ENCODE data around the gene OR7G1. TPM values are rescaled to one million over a fixed set of nuclear protein-coding genes. Genes with fewer than 3 reads are reported as not detected.

The OR7G1 gene
- total and polyA plus RNA-seq, 10 of the 15 experiments (the other 5 are each of a cell fraction or from before 2014, with no cell fraction given) = not detected

DNA sequence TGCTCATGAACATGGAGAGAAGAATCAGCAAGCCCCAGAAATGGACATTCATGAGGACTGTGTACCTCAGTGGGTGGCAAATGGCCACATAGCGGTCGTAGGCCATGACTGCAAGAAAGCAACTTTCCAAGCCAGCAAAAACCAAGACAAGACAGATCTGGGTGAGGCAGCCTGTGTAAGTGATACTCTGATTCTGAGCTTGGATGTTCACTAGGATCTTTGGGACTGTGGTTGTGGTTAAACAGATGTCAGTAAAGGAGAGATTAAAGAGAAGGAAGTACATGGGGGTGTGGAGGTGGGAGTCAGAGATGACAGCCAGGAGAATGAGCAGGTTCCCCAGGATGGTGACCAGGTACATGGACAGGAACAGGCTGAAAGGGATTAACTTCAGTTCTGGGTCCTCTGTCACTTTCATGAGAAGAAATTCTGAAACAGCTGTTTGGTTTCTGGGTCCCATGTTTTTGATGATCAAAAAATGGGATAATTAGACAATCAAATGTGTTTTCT is at the start of gene OR7G1 (continued):
- TF ChIP-seq, protein P1, sequence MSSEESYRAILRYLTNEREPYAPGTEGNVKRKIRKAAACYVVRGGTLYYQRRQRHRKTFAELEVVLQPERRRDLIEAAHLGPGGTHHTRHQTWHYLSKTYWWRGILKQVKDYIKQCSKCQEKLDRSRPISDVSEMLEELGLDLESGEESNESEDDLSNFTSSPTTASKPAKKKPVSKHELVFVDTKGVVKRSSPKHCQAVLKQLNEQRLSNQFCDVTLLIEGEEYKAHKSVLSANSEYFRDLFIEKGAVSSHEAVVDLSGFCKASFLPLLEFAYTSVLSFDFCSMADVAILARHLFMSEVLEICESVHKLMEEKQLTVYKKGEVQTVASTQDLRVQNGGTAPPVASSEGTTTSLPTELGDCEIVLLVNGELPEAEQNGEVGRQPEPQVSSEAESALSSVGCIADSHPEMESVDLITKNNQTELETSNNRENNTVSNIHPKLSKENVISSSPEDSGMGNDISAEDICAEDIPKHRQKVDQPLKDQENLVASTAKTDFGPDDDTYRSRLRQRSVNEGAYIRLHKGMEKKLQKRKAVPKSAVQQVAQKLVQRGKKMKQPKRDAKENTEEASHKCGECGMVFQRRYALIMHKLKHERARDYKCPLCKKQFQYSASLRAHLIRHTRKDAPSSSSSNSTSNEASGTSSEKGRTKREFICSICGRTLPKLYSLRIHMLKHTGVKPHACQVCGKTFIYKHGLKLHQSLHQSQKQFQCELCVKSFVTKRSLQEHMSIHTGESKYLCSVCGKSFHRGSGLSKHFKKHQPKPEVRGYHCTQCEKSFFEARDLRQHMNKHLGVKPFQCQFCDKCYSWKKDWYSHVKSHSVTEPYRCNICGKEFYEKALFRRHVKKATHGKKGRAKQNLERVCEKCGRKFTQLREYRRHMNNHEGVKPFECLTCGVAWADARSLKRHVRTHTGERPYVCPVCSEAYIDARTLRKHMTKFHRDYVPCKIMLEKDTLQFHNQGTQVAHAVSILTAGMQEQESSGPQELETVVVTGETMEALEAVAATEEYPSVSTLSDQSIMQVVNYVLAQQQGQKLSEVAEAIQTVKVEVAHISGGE (CRISPR knock-in tag; IDR thresholded peaks at IDR 0.05) = no peak
- TF ChIP-seq ZNF622 (IDR thresholded peaks at IDR 0.05) (no peak), FOXK2 (IDR thresholded peaks at IDR 0.05) (no peak), CREB1 (IDR thresholded peaks at IDR 0.05; ENCODE audit: low read depth) (no peak), SPI1 (IDR thresholded peaks at IDR 0.05; ENCODE audit: borderline replicate concordance, insufficient read depth, low read depth, low read length) (no peak), POLR2A (IDR thresholded peaks at IDR 0.05; ENCODE audit: low read depth, low read length) (no peak)
- TF ChIP-seq, protein P2, sequence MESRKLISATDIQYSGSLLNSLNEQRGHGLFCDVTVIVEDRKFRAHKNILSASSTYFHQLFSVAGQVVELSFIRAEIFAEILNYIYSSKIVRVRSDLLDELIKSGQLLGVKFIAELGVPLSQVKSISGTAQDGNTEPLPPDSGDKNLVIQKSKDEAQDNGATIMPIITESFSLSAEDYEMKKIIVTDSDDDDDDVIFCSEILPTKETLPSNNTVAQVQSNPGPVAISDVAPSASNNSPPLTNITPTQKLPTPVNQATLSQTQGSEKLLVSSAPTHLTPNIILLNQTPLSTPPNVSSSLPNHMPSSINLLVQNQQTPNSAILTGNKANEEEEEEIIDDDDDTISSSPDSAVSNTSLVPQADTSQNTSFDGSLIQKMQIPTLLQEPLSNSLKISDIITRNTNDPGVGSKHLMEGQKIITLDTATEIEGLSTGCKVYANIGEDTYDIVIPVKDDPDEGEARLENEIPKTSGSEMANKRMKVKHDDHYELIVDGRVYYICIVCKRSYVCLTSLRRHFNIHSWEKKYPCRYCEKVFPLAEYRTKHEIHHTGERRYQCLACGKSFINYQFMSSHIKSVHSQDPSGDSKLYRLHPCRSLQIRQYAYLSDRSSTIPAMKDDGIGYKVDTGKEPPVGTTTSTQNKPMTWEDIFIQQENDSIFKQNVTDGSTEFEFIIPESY (IDR thresholded peaks at IDR 0.05) = no peak
- TF ChIP-seq, protein P3, sequence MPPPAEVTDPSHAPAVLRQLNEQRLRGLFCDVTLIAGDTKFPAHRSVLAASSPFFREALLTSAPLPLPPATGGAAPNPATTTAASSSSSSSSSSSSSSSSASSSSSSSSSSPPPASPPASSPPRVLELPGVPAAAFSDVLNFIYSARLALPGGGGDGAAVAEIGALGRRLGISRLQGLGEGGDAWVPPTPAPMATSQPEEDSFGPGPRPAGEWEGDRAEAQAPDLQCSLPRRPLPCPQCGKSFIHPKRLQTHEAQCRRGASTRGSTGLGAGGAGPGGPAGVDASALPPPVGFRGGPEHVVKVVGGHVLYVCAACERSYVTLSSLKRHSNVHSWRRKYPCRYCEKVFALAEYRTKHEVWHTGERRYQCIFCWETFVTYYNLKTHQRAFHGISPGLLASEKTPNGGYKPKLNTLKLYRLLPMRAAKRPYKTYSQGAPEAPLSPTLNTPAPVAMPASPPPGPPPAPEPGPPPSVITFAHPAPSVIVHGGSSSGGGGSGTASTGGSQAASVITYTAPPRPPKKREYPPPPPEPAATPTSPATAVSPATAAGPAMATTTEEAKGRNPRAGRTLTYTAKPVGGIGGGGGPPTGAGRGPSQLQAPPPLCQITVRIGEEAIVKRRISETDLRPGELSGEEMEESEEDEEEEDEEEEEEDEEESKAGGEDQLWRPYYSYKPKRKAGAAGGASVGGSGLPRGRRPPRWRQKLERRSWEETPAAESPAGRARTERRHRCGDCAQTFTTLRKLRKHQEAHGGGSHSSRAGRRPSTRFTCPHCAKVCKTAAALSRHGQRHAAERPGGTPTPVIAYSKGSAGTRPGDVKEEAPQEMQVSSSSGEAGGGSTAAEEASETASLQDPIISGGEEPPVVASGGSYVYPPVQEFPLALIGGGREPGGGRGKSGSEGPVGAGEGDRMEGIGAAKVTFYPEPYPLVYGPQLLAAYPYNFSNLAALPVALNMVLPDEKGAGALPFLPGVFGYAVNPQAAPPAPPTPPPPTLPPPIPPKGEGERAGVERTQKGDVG (CRISPR knock-in tag; IDR thresholded peaks at IDR 0.05) = no peak
